COLO668 (cell line): ENCODE data around the gene DLL1.
A peak's percentile ranks its signal among the peaks of the same experiment; 100 is the strongest.
"Not testable (repeated sequence)": the region's sequence is repeated elsewhere in the genome, so short reads cannot be mapped to it uniquely, and the experiment has no call there.

ENCODE experiments used
- DNase-seq: peaks from one replicate; lab custom pipeline; 2025; ENCODE audit not compliant: unreplicated experiment; lab: John Stamatoyannopoulos, UW

The DLL1 gene

GRCh38 chr6:170269151-170269845 is 21.6 kb downstream of the DLL1 start:
- DNase-seq: peak; percentile 94

GRCh38 chr6:170268216-170269129 is 22.4 kb downstream of the DLL1 start:
- peak; percentile 28 for DNase-seq

GRCh38 chr6:170267688-170268087 is 23.2 kb downstream of the DLL1 start:
- no peak for DNase-seq

GRCh38 chr6:170266061-170266825 is 24.6 kb downstream of the DLL1 start:
- peak; percentile 57 for DNase-seq

- DNase-seq: peak; percentile 82
Observed at GRCh38 chr6:170265655-170266054, 25.2 kb downstream of the DLL1 start.

GRCh38 chr6:170264644-170265043 is 26.2 kb downstream of the DLL1 start:
- not testable (repeated sequence) for DNase-seq

- no peak for DNase-seq
Observed at GRCh38 chr6:170264086-170264485, 26.8 kb downstream of the DLL1 start.

- DNase-seq: no peak
Observed at GRCh38 chr6:170263410-170263809, 27.5 kb downstream of the DLL1 start.

GRCh38 chr6:170262489-170263088 is 28.3 kb downstream of the DLL1 start:
- DNase-seq: no peak

GRCh38 chr6:170261643-170262488 is 29.0 kb downstream of the DLL1 start:
- no peak for DNase-seq

GRCh38 chr6:170260686-170261085 is 30.2 kb downstream of the DLL1 start:
- DNase-seq: peak; percentile 50

GRCh38 chr6:170259278-170259677 is 31.6 kb downstream of the DLL1 start:
- no peak for DNase-seq

GRCh38 chr6:170258407-170258806 is 32.5 kb downstream of the DLL1 start:
- DNase-seq: no peak

GRCh38 chr6:170257376-170257775 is 33.5 kb downstream of the DLL1 start:
- peak; percentile 50 for DNase-seq

GRCh38 chr6:170256641-170257040 is 34.2 kb downstream of the DLL1 start:
- no peak for DNase-seq

- DNase-seq: no peak
Observed at GRCh38 chr6:170255426-170256125, 35.3 kb downstream of the DLL1 start.

GRCh38 chr6:170254315-170255213 is 36.3 kb downstream of the DLL1 start:
- no peak for DNase-seq

GRCh38 chr6:170253910-170254269 is 37.0 kb downstream of the DLL1 start:
- DNase-seq: no peak
